HG03108 (cell line): ENCODE data around the gene MAMDC4.
A peak's percentile ranks its signal among the peaks of the same experiment; 100 is the strongest.
"Not testable (repeated sequence)": the region's sequence is repeated elsewhere in the genome, so short reads cannot be mapped to it uniquely, and the experiment has no call there.

Experiments
- ATAC-seq: cut with Tn5 transposase; IDR thresholded peaks from one replicate; pipeline ENCODE4 v1.9.1; 2021; ENCODE audit warnings: moderate library complexity; ENCODE audit not compliant: unreplicated experiment

Gene MAMDC4

GRCh38 chr9:136860529-136860928 lies 8.4 kb downstream of the MAMDC4 start:
- ATAC-seq, result no peak

- ATAC-seq, result no peak
These were observed 9.1 kb downstream of the MAMDC4 start for GRCh38 chr9:136860933-136861873.

- no peak for ATAC-seq
These were observed 9.8 kb downstream of the MAMDC4 start for GRCh38 chr9:136861874-136862457.

DNA sequence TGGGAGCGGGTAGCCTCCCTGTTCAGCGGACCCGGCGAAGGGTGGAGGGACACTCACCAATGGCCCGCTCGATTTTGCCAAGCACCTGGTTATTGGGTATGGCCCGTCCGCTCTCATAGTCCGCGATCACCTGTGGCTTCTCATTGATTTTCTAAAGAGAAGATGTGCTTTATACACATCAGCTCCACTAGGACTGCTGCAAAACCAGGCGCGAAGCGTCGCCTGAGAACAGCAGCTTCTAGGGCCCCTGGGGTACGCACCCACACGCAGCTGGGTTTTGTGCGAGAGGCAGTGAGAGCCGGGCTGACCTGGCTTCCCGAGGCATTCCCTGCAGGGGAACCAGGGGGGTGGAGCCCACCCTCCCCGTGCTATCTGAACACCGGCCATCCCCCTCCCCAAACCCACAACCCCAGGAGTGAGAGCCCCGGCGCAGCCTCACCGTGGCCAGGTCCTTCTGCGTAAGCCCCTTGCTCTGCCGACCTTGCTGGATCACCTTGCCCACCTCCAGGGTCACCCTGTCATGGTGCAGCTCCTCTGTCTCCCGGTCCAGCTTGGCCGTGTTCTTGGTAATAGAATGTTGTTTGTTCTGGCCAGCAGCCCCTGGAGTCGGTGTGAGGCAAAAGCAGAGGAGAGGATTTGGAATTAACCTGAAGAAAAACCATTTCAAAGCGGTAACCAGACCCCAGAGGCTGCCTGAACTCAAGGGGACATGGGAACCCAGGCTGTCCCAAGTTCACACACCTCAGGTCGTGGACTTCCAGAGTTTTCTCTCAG lies 10.9 kb downstream of the MAMDC4 start:
- no peak for ATAC-seq

DNA sequence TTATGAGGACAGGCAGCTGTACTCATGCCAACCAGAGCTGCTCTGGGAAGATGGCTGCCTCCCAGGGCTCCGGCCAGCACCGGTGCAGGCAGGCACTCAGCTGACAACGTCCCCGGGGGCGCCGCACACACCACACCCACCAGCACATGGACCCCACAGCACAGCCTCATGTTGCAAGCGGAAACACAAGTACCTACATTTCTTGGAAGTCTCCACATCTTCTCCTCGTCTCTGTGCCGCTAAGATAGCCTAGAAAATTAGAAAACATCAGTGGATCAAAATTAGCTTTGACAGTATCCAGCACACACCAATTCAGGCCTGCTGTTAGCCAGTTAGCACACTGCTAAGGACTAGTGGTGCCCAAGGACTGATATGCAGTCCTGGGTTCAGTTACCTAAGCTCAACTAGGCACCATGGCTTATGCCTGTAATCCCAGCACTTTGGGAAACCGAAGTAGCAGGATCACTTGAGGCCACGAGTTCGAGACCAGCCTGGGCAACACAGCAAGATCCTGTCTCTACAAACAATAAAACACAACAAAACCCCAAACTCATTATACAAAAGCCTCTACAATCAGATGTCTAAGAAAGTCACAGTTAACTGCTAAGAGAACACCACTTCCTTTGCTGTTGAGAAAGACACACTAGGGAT lies 11.6 kb downstream of the MAMDC4 start:
- ATAC-seq, result no peak

DNA sequence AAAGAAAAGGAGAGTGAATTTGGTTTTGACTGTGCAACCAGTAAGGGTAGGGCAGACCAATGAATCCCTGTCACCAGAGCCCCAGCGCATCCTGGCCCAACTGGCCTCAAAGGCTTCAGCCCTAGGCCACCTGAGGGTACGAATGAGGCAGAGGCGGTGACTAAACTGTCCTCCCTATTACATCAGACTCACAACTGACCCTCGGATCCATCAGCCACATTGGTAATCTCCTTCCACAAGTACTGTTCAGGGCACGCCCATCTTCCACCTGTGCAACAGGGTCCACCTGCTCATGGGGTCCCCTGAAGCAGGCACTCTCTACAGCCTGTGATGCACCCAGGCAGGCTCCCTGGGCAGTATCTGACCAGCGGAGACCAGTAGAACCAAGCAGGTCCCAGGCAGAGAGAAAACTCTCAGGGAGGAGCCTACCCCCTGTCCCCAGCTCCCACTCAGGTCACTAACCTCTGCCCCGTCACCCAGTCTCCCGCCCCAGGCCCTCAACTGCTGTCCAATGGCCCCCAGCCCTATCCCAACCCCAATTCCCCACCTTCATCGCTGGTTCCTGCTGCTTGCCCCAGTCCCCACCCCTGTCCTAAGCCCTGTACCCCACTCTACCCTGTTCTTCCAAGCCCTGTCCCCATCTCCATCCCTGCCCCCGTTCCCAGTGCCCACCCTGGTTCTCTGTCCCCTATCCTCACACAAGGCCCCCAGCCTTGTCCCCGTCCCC lies 13.1 kb downstream of the MAMDC4 start:
- no peak for ATAC-seq

DNA sequence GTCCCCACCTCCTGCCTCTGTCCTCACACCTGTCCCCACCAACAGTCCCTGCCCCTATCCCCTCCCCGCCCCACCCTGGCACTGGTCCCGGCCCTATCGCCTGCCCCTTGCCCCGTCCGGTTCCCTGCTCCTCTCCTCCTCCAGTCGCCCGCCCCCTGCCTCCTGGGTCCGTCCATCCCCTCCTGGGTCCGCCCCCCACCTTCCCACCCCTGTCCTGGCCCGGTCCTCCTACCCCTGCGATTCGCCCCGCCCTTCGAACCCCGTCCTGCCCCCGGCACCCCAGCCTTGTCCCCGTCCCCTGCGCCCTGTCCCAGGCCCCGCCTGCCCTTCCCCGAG lies 13.6 kb downstream of the MAMDC4 start:
- ATAC-seq, result no peak

- not testable (repeated sequence) for ATAC-seq
These were observed 14.8 kb downstream of the MAMDC4 start for GRCh38 chr9:136866898-136867421.

GRCh38 chr9:136867480-136867879 lies 15.3 kb downstream of the MAMDC4 start:
- no peak for ATAC-seq

DNA sequence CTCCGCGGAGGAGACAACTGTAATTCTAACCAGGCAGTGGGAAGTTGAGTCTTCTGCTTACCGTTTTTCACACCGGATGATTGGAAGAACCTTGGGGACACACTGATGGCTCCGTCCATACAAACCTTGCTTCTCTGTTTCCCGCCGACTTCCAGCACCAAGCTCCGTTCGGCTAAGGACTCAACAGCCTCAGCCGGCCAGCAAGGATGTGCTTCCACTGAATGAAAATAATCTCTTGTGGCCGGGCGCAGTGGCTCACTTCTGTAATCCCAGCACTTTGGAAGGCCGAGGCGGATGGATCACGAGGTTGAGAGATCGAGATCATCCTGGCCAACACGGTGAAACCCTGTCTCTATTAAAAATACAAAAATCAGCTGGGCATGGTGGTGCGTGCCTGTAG lies 15.8 kb downstream of the MAMDC4 start:
- no peak for ATAC-seq

DNA sequence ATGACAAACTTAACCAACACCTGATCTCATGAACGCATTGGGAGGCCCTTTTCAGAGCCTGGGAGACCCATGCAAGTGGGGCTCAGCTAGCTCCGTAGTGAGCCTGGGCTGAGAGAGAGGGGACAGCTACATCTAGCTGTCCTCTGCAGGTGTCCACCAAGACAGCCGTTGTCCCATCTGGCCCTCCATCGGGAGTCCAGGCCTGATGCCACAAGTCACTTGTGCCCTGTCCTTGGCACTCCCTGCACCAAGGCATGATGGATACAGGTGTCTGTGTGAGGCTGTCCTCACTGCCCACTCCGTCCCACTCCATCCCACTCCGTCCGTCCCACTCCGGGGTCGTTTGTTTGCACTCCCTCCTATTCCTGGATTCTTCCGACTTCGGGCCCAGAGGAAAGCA lies 16.5 kb downstream of the MAMDC4 start:
- ATAC-seq, result no peak

- ATAC-seq, result not testable (repeated sequence)
These were observed 17.5 kb downstream of the MAMDC4 start for GRCh38 chr9:136869611-136870010.

GRCh38 chr9:136875155-136875554 lies 23.0 kb downstream of the MAMDC4 start:
- no peak for ATAC-seq

DNA sequence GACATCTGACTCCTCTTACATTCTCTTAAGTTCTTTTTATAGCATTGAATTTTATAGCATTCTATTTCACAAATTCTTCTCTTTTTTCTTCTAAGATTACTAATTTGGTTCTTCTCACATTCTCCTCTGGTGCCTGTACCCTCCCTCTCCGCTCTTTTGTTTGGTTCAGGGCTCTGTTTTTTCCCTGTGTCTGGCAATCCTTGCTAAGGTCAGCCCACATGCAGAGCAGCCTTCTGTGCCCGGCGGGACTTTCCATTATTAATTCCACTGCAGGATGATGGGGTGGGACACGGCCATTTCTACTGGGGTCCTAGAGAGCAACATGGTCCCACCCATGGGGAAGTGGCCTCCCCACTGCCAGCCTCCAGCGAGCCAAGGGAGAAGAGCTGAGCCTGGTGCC lies 24.3 kb downstream of the MAMDC4 start:
- no peak for ATAC-seq

DNA sequence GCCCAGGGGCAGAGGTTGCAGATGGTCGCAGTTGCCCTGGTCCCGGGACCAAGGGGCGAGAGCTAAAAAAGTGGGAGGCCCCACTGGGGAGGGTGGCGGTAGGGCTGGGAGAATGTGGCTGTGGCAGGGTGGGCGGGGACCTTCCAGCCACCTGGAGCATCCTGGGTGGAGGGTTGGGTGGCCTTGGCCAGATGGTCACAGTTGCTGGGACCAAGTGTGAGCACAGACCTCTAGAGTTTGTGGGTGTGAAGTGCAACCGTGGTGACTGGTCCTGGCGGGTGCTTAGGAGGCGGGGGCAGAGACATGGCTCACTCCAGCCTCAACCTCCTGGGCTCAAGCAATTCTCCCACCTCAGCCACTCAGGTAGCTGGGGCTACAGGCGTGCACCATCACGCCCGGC lies 28.5 kb downstream of the MAMDC4 start:
- ATAC-seq, result no peak

DNA sequence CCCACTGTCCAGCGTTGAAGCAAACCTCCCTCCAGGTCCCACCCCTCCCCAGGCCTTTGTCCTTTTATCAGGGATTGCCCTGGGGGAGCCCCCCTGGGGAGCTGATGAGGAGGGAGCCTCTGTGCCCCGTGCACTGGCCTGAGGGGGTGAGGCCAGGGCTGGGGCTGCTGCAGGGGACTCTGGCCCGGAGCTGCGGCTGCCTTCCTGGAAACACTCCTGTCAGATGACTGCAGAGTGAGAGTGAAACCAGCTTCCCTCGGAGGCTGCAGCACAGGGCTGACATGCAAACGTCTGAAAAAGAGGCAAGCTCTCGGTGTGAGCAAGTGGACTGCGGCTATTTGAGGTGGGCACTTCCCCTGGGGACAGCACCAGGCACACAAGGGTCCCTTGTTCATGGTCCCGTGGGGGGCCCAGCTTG lies 29.6 kb downstream of the MAMDC4 start:
- peak; percentile 30 for ATAC-seq

DNA sequence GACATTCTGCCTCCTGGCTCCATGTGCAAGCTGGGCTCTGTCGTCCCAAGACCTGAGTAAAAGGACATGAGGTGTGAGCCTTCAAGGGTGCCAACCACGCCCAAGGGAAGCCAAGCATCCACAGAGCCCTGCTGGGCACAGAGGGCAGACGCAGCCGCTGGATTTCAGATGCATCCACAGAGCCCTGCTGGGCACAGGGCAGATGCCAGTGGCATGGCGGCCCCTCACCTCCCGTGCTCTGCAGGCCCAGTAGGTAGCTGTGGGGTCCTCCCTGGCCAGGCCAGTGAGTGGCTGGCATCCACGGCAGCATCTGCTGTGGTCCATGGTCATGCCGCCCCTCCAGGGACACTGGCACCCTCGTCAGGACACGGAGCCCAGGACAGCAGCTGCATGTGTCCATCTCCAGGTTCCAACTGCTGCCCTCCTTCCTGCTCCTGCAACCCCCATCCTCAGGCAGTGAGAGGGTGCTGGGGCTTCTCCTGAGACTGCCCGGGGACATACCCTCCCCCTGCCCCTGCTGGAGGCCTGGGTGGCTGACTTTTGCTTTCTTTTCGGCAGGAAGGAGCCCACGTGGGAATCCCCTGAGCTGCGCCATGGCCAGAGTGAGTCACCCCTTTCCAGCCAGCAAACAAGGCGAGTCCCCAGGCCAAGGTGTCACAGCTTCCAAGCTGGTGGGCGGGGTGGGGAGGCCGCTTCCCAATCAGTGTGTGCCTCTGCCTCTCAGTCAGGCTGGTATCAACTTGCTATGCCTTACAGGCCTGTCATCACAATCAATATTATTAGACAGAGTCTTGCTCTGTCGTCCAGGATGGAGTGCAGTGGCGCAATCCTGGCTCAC lies 30.2 kb downstream of the MAMDC4 start:
- ATAC-seq, result peak; percentile 25

- ATAC-seq, result not testable (repeated sequence)
These were observed 30.8 kb downstream of the MAMDC4 start for GRCh38 chr9:136882947-136883283.

- not testable (repeated sequence) for ATAC-seq
These were observed 31.5 kb downstream of the MAMDC4 start for GRCh38 chr9:136883670-136884069.
